ENCODE results near the gene PTPRN2.

DNA sequence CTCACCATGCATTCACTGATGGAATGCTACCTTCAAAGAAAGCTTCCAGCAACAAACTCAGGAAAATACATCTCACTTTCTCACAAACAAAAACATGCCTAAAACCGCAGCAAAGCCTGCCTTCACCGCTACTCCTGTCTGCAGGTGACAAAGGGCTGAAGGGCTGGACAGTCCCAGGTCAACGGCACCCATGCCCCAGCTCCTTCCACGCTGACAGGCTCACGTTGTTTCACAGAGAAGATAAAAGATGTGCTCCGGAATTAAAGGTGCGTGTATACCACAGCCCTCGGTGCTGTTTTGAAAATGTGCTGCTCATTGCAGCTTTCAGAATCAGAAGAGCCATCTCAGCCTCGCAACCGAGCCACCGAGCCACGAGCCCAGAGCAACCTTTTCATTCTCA lies 445.0 kb downstream of the PTPRN2 start:
- TF ChIP-seq, protein P1, sequence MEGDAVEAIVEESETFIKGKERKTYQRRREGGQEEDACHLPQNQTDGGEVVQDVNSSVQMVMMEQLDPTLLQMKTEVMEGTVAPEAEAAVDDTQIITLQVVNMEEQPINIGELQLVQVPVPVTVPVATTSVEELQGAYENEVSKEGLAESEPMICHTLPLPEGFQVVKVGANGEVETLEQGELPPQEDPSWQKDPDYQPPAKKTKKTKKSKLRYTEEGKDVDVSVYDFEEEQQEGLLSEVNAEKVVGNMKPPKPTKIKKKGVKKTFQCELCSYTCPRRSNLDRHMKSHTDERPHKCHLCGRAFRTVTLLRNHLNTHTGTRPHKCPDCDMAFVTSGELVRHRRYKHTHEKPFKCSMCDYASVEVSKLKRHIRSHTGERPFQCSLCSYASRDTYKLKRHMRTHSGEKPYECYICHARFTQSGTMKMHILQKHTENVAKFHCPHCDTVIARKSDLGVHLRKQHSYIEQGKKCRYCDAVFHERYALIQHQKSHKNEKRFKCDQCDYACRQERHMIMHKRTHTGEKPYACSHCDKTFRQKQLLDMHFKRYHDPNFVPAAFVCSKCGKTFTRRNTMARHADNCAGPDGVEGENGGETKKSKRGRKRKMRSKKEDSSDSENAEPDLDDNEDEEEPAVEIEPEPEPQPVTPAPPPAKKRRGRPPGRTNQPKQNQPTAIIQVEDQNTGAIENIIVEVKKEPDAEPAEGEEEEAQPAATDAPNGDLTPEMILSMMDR (IDR thresholded peaks at IDR 0.05; ENCODE audit: low read depth, low read length): no peak
- no peak for TF ChIP-seq POLR2A (IDR thresholded peaks at IDR 0.05; ENCODE audit: extremely low read depth, insufficient read length)
